ENCODE results near the gene NEDD9. TPM values are rescaled to one million over a fixed set of nuclear protein-coding genes. Genes with fewer than 3 reads are reported as not detected.

The NEDD9 gene
- polyA plus RNA-seq, 4 donors = 13.6 to 17.6 (median 15.0) TPM

- H3K36me3 ChIP-seq (ENCODE audit: control insufficient read depth in 3 of 3, insufficient read depth in 2 of 3, low read depth in 1 of 3, low read length in 3 of 3) = peaks cover 0 to 25% (median 10%) of the 10 kb centered on the region in 3 donors
- DNase-seq = no peak
- 26 to 51% (median 43%) methylated on average over 3 of the region's 3 CpGs for WGBS, 3 donors
- no peaks in the 10 kb centered on the region for H3K9me3 ChIP-seq (ENCODE audit: control insufficient read depth in 2 of 2, insufficient read depth in 1 of 2, low read depth in 1 of 2, low read length in 1 of 2)
- no peaks in the 10 kb centered on the region for H3K27me3 ChIP-seq (ENCODE audit: control insufficient read depth in 3 of 3, insufficient read depth in 3 of 3, low read length in 3 of 3)
- H3K27ac ChIP-seq (ENCODE audit: low read depth in 1 of 3, low read length in 2 of 3) = peak overlapping the region in 2 of 3 donors; percentile 32 to 79
- H3K4me3 ChIP-seq (ENCODE audit: low read depth in 1 of 3, low read length in 3 of 3) = no peak overlapping the region
- H3K4me1 ChIP-seq (ENCODE audit: control insufficient read depth in 3 of 3, insufficient read depth in 2 of 3, low read depth in 1 of 3, low read length in 2 of 3) = peaks cover 0 to 16% (median 2%) of the 10 kb centered on the region in 3 donors
- no peak for FAIRE-seq
These were observed 24.2 kb downstream of the NEDD9 start for GRCh38 chr6:11208267-11208666.

GRCh38 chr6:11207199-11207968 lies 25.1 kb downstream of the NEDD9 start:
- WGBS, 3 donors = 49 to 66% (median 63%) methylated on average over 5 of the region's 5 CpGs
- H3K4me1 ChIP-seq (ENCODE audit: control insufficient read depth in 3 of 3, insufficient read depth in 2 of 3, low read depth in 1 of 3, low read length in 2 of 3) = peaks cover 0 to 22% (median 2%) of the 10 kb centered on the region in 3 donors
- no peaks in the 10 kb centered on the region for H3K9me3 ChIP-seq (ENCODE audit: control insufficient read depth in 2 of 2, insufficient read depth in 1 of 2, low read depth in 1 of 2, low read length in 1 of 2)
- no peak overlapping the region for H3K4me3 ChIP-seq (ENCODE audit: low read depth in 1 of 3, low read length in 3 of 3)
- H3K27me3 ChIP-seq (ENCODE audit: control insufficient read depth in 3 of 3, insufficient read depth in 3 of 3, low read length in 3 of 3) = no peaks in the 10 kb centered on the region
- peaks cover 0 to 20% (median 12%) of the 10 kb centered on the region in 3 donors for H3K36me3 ChIP-seq (ENCODE audit: control insufficient read depth in 3 of 3, insufficient read depth in 2 of 3, low read depth in 1 of 3, low read length in 3 of 3)
- FAIRE-seq = no peak
- peak; percentile 93 for DNase-seq
- peak overlapping the region; percentile 22 to 79 (median 33) for H3K27ac ChIP-seq (ENCODE audit: low read depth in 1 of 3, low read length in 2 of 3)

- Histone ChIP-seq H3K36me3 (ENCODE audit: control insufficient read depth in 3 of 3, insufficient read depth in 2 of 3, low read depth in 1 of 3, low read length in 3 of 3) (peaks cover 0 to 17% (median 12%) of the 10 kb centered on the region in 3 donors), H3K27me3 (ENCODE audit: control insufficient read depth in 3 of 3, insufficient read depth in 3 of 3, low read length in 3 of 3) (no peaks in the 10 kb centered on the region), H3K9me3 (ENCODE audit: control insufficient read depth in 2 of 2, insufficient read depth in 1 of 2, low read depth in 1 of 2, low read length in 1 of 2) (no peaks in the 10 kb centered on the region), H3K4me1 (ENCODE audit: control insufficient read depth in 3 of 3, insufficient read depth in 2 of 3, low read depth in 1 of 3, low read length in 2 of 3) (peaks cover 0 to 29% (median 2%) of the 10 kb centered on the region in 3 donors), H3K27ac (ENCODE audit: low read depth in 1 of 3, low read length in 2 of 3) (peak overlapping the region in 1 of 3 donors; percentile 79), H3K4me3 (ENCODE audit: low read depth in 1 of 3, low read length in 3 of 3) (no peak overlapping the region)
- WGBS, 3 donors = 40 to 56% (median 55%) methylated on average over 3 of the region's 3 CpGs
- FAIRE-seq (no peak), DNase-seq (no peak)
These were observed 25.9 kb downstream of the NEDD9 start for GRCh38 chr6:11206576-11206975.

- Histone ChIP-seq H3K27ac (ENCODE audit: low read depth in 1 of 3, low read length in 2 of 3) (no peak overlapping the region), H3K27me3 (ENCODE audit: control insufficient read depth in 3 of 3, insufficient read depth in 3 of 3, low read length in 3 of 3) (no peaks in the 10 kb centered on the region), H3K9me3 (ENCODE audit: control insufficient read depth in 2 of 2, insufficient read depth in 1 of 2, low read depth in 1 of 2, low read length in 1 of 2) (no peaks in the 10 kb centered on the region), H3K4me3 (ENCODE audit: low read depth in 1 of 3, low read length in 3 of 3) (no peak overlapping the region), H3K4me1 (ENCODE audit: control insufficient read depth in 3 of 3, insufficient read depth in 2 of 3, low read depth in 1 of 3, low read length in 2 of 3) (peaks cover 0 to 26% (median 0%) of the 10 kb centered on the region in 3 donors), H3K36me3 (ENCODE audit: control insufficient read depth in 3 of 3, insufficient read depth in 2 of 3, low read depth in 1 of 3, low read length in 3 of 3) (peaks cover 0 to 14% (median 13%) of the 10 kb centered on the region in 3 donors)
- FAIRE-seq = no peak
- 92 to 95% (median 95%) methylated on average over 5 of the region's 5 CpGs for WGBS, 3 donors
- no peak for DNase-seq
These were observed 27.6 kb downstream of the NEDD9 start for GRCh38 chr6:11204794-11205366.

- H3K27me3 ChIP-seq (ENCODE audit: control insufficient read depth in 3 of 3, insufficient read depth in 3 of 3, low read length in 3 of 3) = no peaks in the 10 kb centered on the region
- 96 to 100% (median 98%) methylated on average over 4 of the region's 4 CpGs for WGBS, 3 donors
- DNase-seq = no peak
- H3K4me1 ChIP-seq (ENCODE audit: control insufficient read depth in 3 of 3, insufficient read depth in 2 of 3, low read depth in 1 of 3, low read length in 2 of 3) = peaks cover 0 to 25% (median 2%) of the 10 kb centered on the region in 3 donors
- H3K9me3 ChIP-seq (ENCODE audit: control insufficient read depth in 2 of 2, insufficient read depth in 1 of 2, low read depth in 1 of 2, low read length in 1 of 2) = no peaks in the 10 kb centered on the region
- no peak overlapping the region for H3K4me3 ChIP-seq (ENCODE audit: low read depth in 1 of 3, low read length in 3 of 3)
- no peak for FAIRE-seq
- H3K36me3 ChIP-seq (ENCODE audit: control insufficient read depth in 3 of 3, insufficient read depth in 2 of 3, low read depth in 1 of 3, low read length in 3 of 3) = peaks cover 0 to 14% (median 13%) of the 10 kb centered on the region in 3 donors
- H3K27ac ChIP-seq (ENCODE audit: low read depth in 1 of 3, low read length in 2 of 3) = no peak overlapping the region
These were observed 28.5 kb downstream of the NEDD9 start for GRCh38 chr6:11204005-11204399.

- WGBS, 3 donors = 89 to 94% (median 90%) methylated on average over 6 of the region's 6 CpGs
- no peak for DNase-seq
- no peak for FAIRE-seq
- H3K9me3 ChIP-seq (ENCODE audit: control insufficient read depth in 2 of 2, insufficient read depth in 1 of 2, low read depth in 1 of 2, low read length in 1 of 2) = no peaks in the 10 kb centered on the region
- H3K4me3 ChIP-seq (ENCODE audit: low read depth in 1 of 3, low read length in 3 of 3) = no peak overlapping the region
- H3K36me3 ChIP-seq (ENCODE audit: control insufficient read depth in 3 of 3, insufficient read depth in 2 of 3, low read depth in 1 of 3, low read length in 3 of 3) = peaks cover 0 to 17% (median 13%) of the 10 kb centered on the region in 3 donors
- peak overlapping the region in 2 of 3 donors; percentile 37 to 48 for H3K27ac ChIP-seq (ENCODE audit: low read depth in 1 of 3, low read length in 2 of 3)
- H3K27me3 ChIP-seq (ENCODE audit: control insufficient read depth in 3 of 3, insufficient read depth in 3 of 3, low read length in 3 of 3) = no peaks in the 10 kb centered on the region
- H3K4me1 ChIP-seq (ENCODE audit: control insufficient read depth in 3 of 3, insufficient read depth in 2 of 3, low read depth in 1 of 3, low read length in 2 of 3) = peaks cover 0 to 25% (median 3%) of the 10 kb centered on the region in 3 donors
These were observed 29.0 kb downstream of the NEDD9 start for GRCh38 chr6:11203306-11204004.

GRCh38 chr6:11202513-11203305 lies 29.8 kb downstream of the NEDD9 start:
- DNase-seq (peak; percentile 37 to 40), FAIRE-seq (no peak)
- peaks cover 0 to 22% (median 13%) of the 10 kb centered on the region in 3 donors for H3K36me3 ChIP-seq (ENCODE audit: control insufficient read depth in 3 of 3, insufficient read depth in 2 of 3, low read depth in 1 of 3, low read length in 3 of 3)
- peak overlapping the region in 2 of 3 donors; percentile 25 to 37 for H3K27ac ChIP-seq (ENCODE audit: low read depth in 1 of 3, low read length in 2 of 3)
- no peaks in the 10 kb centered on the region for H3K9me3 ChIP-seq (ENCODE audit: control insufficient read depth in 2 of 2, insufficient read depth in 1 of 2, low read depth in 1 of 2, low read length in 1 of 2)
- H3K4me1 ChIP-seq (ENCODE audit: control insufficient read depth in 3 of 3, insufficient read depth in 2 of 3, low read depth in 1 of 3, low read length in 2 of 3) = peaks cover 0 to 25% (median 3%) of the 10 kb centered on the region in 3 donors
- WGBS, 3 donors = 58 to 84% (median 68%) methylated on average over 9 of the region's 9 CpGs
- no peak overlapping the region for H3K4me3 ChIP-seq (ENCODE audit: low read depth in 1 of 3, low read length in 3 of 3)
- no peaks in the 10 kb centered on the region for H3K27me3 ChIP-seq (ENCODE audit: control insufficient read depth in 3 of 3, insufficient read depth in 3 of 3, low read length in 3 of 3)

Measured in small intestine (tissue), 7 donors.